Fibroblast of mammary gland (primary cell): Measurements from ENCODE around the gene RAMP2.

Experiments used
- DNase-seq: peaks from one replicate; pipeline ENCODE4 v3.0.0-alpha.2; 2010; ENCODE audit warnings: low read depth
- H3K4me3 ChIP-seq: 2 replicates; pipeline ENCODE4 v1.5.1; 2011; ENCODE audit warnings: low read depth, mild to moderate bottlenecking, low read length, moderate library complexity; ENCODE audit not compliant: control insufficient read depth
- CTCF ChIP-seq: conservative IDR thresholded peaks from 2 replicates; pipeline ENCODE4 v1.5.1; 2011; ENCODE audit warnings: low read depth, low read length, inconsistent platforms; ENCODE audit not compliant: control insufficient read depth, insufficient read depth

Gene RAMP2

DNA sequence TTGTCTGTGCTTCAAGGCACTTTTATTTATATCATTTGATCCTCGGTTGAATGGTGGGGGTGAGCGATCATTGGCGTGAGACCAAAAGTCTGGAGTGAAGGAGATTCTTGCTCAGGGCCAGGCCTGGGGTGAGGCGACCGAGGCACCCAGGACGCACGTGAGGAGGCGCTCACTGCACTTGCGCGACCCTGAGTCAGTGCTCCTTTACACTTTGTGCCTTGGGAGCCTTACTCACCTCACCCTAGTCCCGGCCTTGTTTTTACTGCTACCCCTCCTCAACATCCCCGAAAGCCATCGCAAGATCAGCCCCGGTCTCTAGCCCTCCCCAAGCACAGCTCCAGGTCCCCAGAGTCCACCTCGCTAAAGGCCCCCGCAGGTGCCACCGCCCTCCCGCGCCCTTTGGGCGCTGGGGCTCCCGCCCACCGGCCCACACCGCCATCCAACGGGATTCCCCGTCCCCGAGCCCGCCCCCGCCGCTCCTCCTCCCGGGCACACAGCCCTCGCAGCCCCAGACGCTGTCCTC is 16.7 kb upstream of the RAMP2 start:
- TF ChIP-seq CTCF = no peak
- H3K4me3 ChIP-seq = peak overlapping the region; percentile 78
- DNase-seq = peak; percentile 72

- peak; percentile 84 for DNase-seq
- TF ChIP-seq CTCF = no peak
- H3K4me3 ChIP-seq = peak within 1 kb of the TSS; percentile 78
Observed at GRCh38 chr17:42744806-42745617, 16.0 kb upstream of the RAMP2 start, which contains the start of gene EZH1. Gene EZH1 (minus strand): TSS chr17:42745040. CDS start chr17:42728941, 16,099 bp downstream.

DNA sequence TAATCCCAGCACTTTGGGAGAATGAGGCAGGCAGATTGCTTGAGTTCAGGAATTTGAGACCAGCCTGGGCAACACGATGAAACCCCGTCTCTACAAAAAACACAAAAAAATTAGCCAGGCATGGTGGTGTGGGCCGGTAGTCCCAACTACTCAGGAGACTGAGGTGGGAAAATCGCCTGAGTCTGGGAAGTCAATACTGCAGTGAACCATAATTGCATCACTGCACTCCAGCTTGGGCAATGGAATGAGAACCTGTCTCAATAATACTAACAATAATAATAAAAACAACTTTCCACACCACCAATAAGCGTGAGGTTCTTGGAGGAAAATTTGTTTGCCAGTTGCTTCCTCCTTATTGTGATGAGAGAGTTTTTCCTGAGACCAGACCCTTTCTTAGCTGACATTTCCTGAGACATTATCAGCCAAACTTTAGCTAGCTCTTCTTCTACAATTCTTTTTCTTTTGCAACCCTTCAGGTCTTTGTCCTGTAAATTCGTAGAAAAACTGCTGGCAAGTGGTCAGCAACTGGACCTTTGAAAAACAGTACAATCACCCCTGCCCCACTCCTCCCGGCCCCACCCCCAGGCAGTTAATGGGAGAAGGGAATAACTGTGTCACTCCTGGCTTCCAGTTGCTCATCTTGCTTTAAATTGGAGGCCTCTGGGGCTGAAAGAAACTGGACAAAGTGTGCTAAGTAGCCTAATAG is 12.7 kb upstream of the RAMP2 start:
- TF ChIP-seq CTCF = no peak
- no peak overlapping the region for H3K4me3 ChIP-seq
- DNase-seq = no peak

DNA sequence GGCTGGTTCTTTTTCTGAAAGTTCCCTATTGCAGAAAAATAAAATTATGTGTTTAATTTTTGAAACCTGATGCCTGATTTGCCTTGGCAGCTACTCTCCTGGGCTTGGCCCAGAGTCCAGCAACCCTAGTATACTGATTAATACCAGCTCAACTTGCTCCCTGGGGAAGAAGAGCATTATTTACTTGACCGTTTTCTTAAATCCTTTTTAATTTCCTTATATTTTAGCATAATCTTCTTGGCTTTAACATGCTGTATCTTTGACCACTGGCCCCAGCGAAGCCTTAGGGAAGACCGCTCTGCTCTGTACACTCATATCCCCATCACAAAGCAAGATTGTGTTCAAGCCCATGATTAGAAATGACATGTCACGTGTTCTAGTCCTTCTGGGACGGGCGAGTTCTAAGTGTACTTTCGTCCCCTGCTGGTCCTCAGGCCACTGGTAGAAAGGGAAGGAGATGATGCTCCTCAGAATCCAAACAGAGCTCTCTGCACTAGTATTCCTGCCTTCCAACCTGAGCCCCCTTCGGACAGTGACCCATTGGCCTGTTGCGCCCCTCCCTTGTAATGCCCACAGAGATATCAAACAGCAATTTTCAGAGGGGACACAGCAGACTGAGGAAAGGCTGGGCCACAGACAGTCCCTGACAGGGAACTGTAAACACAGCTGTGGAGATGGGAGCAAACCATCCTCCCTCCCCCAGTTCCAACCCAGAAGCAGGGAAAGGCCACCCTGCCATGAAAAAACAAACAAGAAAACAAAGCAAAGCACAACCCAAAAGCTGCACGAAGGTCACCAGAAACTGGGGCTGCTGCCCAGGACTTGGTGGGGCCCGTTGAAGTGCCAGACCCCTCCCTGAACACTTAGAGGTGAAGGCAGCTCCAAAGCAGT is 11.9 kb upstream of the RAMP2 start:
- TF ChIP-seq CTCF = no peak
- no peak overlapping the region for H3K4me3 ChIP-seq
- DNase-seq = peak; percentile 48

DNA sequence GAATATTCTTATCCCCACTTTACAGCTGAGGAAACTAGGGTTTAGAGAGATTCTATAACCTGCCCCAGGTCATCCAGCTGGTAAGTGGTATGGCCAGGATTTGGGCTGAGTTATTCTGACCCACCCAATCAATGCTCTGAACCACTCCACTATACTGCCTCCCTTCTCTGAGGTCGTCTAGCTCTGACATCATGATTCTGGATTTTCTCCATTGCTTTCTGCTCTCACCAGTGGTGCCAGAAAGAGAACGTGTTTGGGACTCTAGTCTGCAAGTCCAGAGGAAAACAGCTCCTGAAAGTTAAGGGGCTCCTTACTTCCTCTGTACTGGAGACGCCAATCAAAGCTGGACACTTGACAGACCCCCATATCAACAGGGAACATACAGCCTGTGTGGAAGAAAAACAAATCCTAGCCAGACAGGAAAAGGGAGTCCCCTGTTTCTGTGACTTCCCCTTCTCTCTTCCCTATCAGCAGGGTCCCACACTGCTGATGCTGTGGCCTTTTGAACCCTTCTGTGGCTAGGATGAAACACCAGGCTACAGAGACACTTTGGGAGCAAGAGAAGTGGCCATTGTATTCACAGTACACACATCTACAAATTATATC is 10.2 kb upstream of the RAMP2 start:
- TF ChIP-seq CTCF = no peak
- no peak for DNase-seq
- no peak overlapping the region for H3K4me3 ChIP-seq

DNA sequence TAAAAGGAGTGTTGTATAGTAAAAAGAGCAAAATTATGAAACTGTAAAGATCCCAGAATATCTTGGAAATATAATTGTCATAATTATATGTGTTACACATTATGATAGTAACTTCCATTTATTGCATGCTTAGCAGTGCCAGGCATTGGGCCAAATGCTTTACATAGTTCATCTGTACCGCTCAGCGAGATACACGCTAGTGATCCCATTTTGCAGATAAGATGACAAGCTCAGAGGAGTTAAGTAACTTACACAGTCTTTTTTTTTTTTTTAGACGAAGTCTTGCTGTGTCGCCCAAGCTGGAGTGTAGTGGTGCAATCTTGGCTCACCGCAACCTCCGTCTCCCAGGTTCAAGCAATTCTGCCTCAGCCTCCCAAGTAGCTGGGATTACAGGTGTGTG is 9.4 kb upstream of the RAMP2 start:
- TF ChIP-seq CTCF = no peak
- no peak for DNase-seq
- no peak overlapping the region for H3K4me3 ChIP-seq
